ENCODE results near the gene RFC4.

- TF ChIP-seq POLR2A (IDR thresholded peaks at IDR 0.05) (no peak), POLR2AphosphoS5 (IDR thresholded peaks at IDR 0.05) (no peak)
- TF ChIP-seq, protein P1, sequence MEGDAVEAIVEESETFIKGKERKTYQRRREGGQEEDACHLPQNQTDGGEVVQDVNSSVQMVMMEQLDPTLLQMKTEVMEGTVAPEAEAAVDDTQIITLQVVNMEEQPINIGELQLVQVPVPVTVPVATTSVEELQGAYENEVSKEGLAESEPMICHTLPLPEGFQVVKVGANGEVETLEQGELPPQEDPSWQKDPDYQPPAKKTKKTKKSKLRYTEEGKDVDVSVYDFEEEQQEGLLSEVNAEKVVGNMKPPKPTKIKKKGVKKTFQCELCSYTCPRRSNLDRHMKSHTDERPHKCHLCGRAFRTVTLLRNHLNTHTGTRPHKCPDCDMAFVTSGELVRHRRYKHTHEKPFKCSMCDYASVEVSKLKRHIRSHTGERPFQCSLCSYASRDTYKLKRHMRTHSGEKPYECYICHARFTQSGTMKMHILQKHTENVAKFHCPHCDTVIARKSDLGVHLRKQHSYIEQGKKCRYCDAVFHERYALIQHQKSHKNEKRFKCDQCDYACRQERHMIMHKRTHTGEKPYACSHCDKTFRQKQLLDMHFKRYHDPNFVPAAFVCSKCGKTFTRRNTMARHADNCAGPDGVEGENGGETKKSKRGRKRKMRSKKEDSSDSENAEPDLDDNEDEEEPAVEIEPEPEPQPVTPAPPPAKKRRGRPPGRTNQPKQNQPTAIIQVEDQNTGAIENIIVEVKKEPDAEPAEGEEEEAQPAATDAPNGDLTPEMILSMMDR (IDR thresholded peaks at IDR 0.05) = no peak
These were observed 51.4 kb downstream of the RFC4 start for GRCh38 chr3:186754871-186755270.

Measured in gastroesophageal sphincter (tissue), 3 donors.